K562 (cell line): ENCODE data around the gene DESI1. TPM values are rescaled to one million over a fixed set of nuclear protein-coding genes. Genes with fewer than 3 reads are reported as not detected.

Experiments
- ATAC-seq: fragments of 200-7000 bp; cut with Tn5 transposase; 3 replicates; pipeline ENCODE4 v1.9.1; 2020; ENCODE audit warnings: moderate library complexity
- BruUV-seq: library from RNA; stranded (reverse); fragments of 400-500 nt; replicated peaks from 2 replicates; lab custom pipeline; 2021; lab: Mats Ljungman, UMichigan
- CTCF ChIA-PET: fragments of 300-600 bp; formaldehyde crosslinking; extraction: SDS; loops from one replicate; lab custom pipeline; 2021; ENCODE audit warnings: low intra/inter-chr PET ratio; lab: Yijun Ruan, JAX
- POLR2A ChIA-PET: fragments of 300-600, 350-650 bp; sonication (Branson Sonifier 250); formaldehyde crosslinking; extraction: SDS; loops from one replicate; lab custom pipeline; 2021; ENCODE audit warnings: antibody characterized with exemption, inconsistent platforms; lab: Yijun Ruan, JAX
- DNase-seq, 4 experiments: peaks; one replicate each; pipeline versions ENCODE4 v3.0.0 to v3.0.0-alpha.2; 2011 to 2018; ENCODE audit warnings: low spot score in 3 of 4, mixed read lengths in 3 of 4; ENCODE audit errors: extremely low read depth in 1 of 4
- FAIRE-seq: peaks from 2 replicates; lab custom pipeline; 2011; peaks lifted over from hg19 to GRCh38; lab: Jason Lieb, UNC
- H2AFZ ChIP-seq: 2 replicates; pipeline ENCODE4 v1.6.0; 2011; ENCODE audit warnings: low read depth, low read length, control low read depth, inconsistent platforms
- H3K27ac ChIP-seq: fragments of 200-600 bp; 3 replicates; pipeline ENCODE4 v1.8.0; 2011; ENCODE audit warnings: low read depth, mild to moderate bottlenecking, control low read depth, inconsistent platforms, low read length, moderate library complexity, mixed read lengths; ENCODE audit errors: extremely low read depth
- H3K27me3 ChIP-seq, 2 experiments: fragments of 300-600 bp in 1 of 2; 2 replicates in 1 of 2; 3 replicates in 1 of 2; pipeline versions ENCODE4 v1.6.0 to v1.8.0; 2011; ENCODE audit warnings: inconsistent platforms in 2 of 2, low read length in 2 of 2, mild to moderate bottlenecking in 1 of 2, mixed read lengths in 1 of 2, moderate library complexity in 1 of 2; ENCODE audit not compliant: control insufficient read depth in 2 of 2, insufficient read depth in 2 of 2
- H3K36me3 ChIP-seq: fragments of 300-600 bp; 3 replicates; pipeline ENCODE4 v1.8.0; 2011; ENCODE audit warnings: mild to moderate bottlenecking, low read length, inconsistent platforms; ENCODE audit not compliant: control insufficient read depth, insufficient read depth
- H3K4me1 ChIP-seq, 2 experiments: fragments of 200-600 bp in 1 of 2; replicated peaks in 1 of 2; 2 replicates in 1 of 2; 3 replicates in 1 of 2; pipeline versions ENCODE4 v1.5.1 to v1.8.0; 2011; ENCODE audit warnings: inconsistent platforms in 2 of 2, low read length in 2 of 2, mild to moderate bottlenecking in 1 of 2, mixed read lengths in 1 of 2, moderate library complexity in 1 of 2; ENCODE audit not compliant: control insufficient read depth in 2 of 2, insufficient read depth in 2 of 2
- H3K4me2 ChIP-seq: 2 replicates; pipeline ENCODE4 v1.6.1; 2011; ENCODE audit warnings: low read length, control low read depth, inconsistent platforms, mixed read lengths; ENCODE audit not compliant: insufficient read depth
- H3K4me3 ChIP-seq: fragments of 200-600 bp; sonication (generic), shearing (Covaris generic); 2 replicates; pipeline ENCODE4 v1.5.1; 2016; ENCODE audit warnings: control low read depth, inconsistent platforms
- H3K79me2 ChIP-seq: fragments of 200-600 bp; 3 replicates; pipeline ENCODE4 v1.8.0; 2011; ENCODE audit warnings: low read length, inconsistent platforms; ENCODE audit not compliant: control insufficient read depth, insufficient read depth
- H3K9ac ChIP-seq, 2 experiments: 2 replicates each; pipeline versions ENCODE4 v1.6.0 to v1.6.1; 2011; ENCODE audit warnings: low read depth in 2 of 2, low read length in 2 of 2, control low read depth in 1 of 2, inconsistent platforms in 1 of 2, mild to moderate bottlenecking in 1 of 2, mixed read lengths in 1 of 2; ENCODE audit not compliant: insufficient read depth in 1 of 2
- H3K9me1 ChIP-seq: one replicate; pipeline ENCODE4 v1.6.0; 2011; ENCODE audit warnings: inconsistent platforms, mild to moderate bottlenecking, low read length, moderate library complexity; ENCODE audit not compliant: control insufficient read depth, insufficient read depth
- H3K9me3 ChIP-seq: replicated peaks from 2 replicates; pipeline ENCODE4 v1.5.1; 2011; ENCODE audit warnings: low read depth, low read length, inconsistent platforms; ENCODE audit not compliant: control insufficient read depth, insufficient read depth
- H4K20me1 ChIP-seq: replicated peaks from 2 replicates; pipeline ENCODE4 v1.6.1; 2011; ENCODE audit warnings: low read length, inconsistent platforms, mixed read lengths; ENCODE audit not compliant: control insufficient read depth, insufficient read depth
- BDP1 ChIP-seq: IDR thresholded peaks from 3 replicates; pipeline ENCODE4 v1.6.1; 2011; ENCODE audit not compliant: insufficient read length, insufficient read depth
- CHAMP1 ChIP-seq: fragments of 450-650 bp; IDR thresholded peaks from 2 replicates; pipeline ENCODE4 v1.6.1; 2016; ENCODE audit warnings: mild to moderate bottlenecking
- L3MBTL2 ChIP-seq: fragments of 450-650 bp; IDR thresholded peaks from 2 replicates; pipeline ENCODE4 v1.6.1; 2016; ENCODE audit warnings: mild to moderate bottlenecking, moderate library complexity
- MIER1 ChIP-seq: fragments of 450-650 bp; IDR thresholded peaks from 2 replicates; pipeline ENCODE4 v1.6.1; 2016; ENCODE audit warnings: antibody characterized with exemption, mild to moderate bottlenecking, low read depth
- POLR2AphosphoS5 ChIP-seq: IDR thresholded peaks from 2 replicates; pipeline ENCODE4 v1.6.1; 2011; ENCODE audit warnings: mild to moderate bottlenecking, low read depth, low read length, moderate library complexity; ENCODE audit not compliant: control insufficient read depth, insufficient read depth
- PREB ChIP-seq: sonication (generic); formaldehyde crosslinking; IDR thresholded peaks from 2 replicates; pipeline ENCODE4 v1.8.1; 2023; ENCODE audit warnings: mild to moderate bottlenecking, missing genetic modification reagents
- PTBP1 ChIP-seq: fragments of 200-400 bp; formaldehyde crosslinking; IDR thresholded peaks from 2 replicates; pipeline ENCODE4 v1.6.1; 2017; ENCODE audit warnings: low read depth, low read length
- TGIF2 ChIP-seq: sonication (generic); formaldehyde crosslinking; IDR thresholded peaks from 2 replicates; pipeline ENCODE4 v1.8.1; 2022; ENCODE audit warnings: mild to moderate bottlenecking, missing genetic modification reagents, moderate library complexity
- ZNF133 ChIP-seq: fragments of 250-450 bp; sonication (Bioruptor Pico); IDR thresholded peaks from 2 replicates; pipeline ENCODE4 v1.4.0; 2020; ENCODE audit warnings: mild to moderate bottlenecking
- ZNF175 ChIP-seq: fragments of 200-800 bp; sonication (Bioruptor generic); IDR thresholded peaks from 2 replicates; pipeline ENCODE4 v1.6.1; 2016; ENCODE audit warnings: low read depth, mild to moderate bottlenecking, missing genetic modification characterization, missing compliant biosample characterization
- WGBS: fragments of 100-300 bp; shearing (Covaris generic); methylation state at CpG from one replicate; pipeline ENCODE4 v1.1.6; 2016; ENCODE audit warnings: low coverage, mixed read lengths; ENCODE audit not compliant: insufficient coverage; ENCODE audit errors: missing lambda C conversion rate; 5-methylcytosine and 5-hydroxymethylcytosine counted together
- in situ Hi-C: fragments of 300-500 bp; cut with MboI; formaldehyde crosslinking; loops from 4 replicates; pipeline ENCODE4 v1.15.0; 2018; ENCODE audit warnings: inconsistent platforms, mixed read lengths
- intact Hi-C: fragments of 100-400 bp; cut with micrococcal nuclease; formaldehyde crosslinking; loops from 2 replicates; pipeline ENCODE4 v1.14.2; 2022
- polyA plus RNA-seq, 8 experiments: library from polyadenylated mRNA; depleted of rRNA in 4 of 8; stranded (reverse) in 5 of 8; unstranded in 3 of 8; fragments of >200 nt; fragmentation: Nextera tagmentation in 2 of 8; fragmentation: Illumina TruSeq in 1 of 8; extraction: Ambion mirVana in 2 of 8; extraction: Trizol in 1 of 8; gene quantifications; 2 replicates each; pipeline versions ENCODE4 v1.2.1 to v1.2.3, GENCODE V29; 2011 to 2014; ENCODE audit warnings: inconsistent platforms in 1 of 8, missing spikeins in 1 of 8
- total RNA-seq, 7 experiments: library from RNA; depleted of rRNA in 6 of 7; stranded (reverse); fragments of >200 nt in 6 of 7; fragmentation: Illumina TruSeq in 2 of 7; extraction: Trizol in 2 of 7; gene quantifications; 2 replicates each; pipeline versions ENCODE4 v1.2.1 to v1.2.3, GENCODE V29; 2011 to 2021; ENCODE audit warnings: low replicate concordance in 1 of 7

DESI1 gene
- total and polyA plus RNA-seq, 9 of the 15 experiments (the other 6 are each of a cell fraction or from before 2014, with no cell fraction given) = 7.2 to 45.9 (median 29.8) TPM

- intact Hi-C loops (no loop called here), in situ Hi-C loops (no loop called here)
- H3K27ac ChIP-seq = no peak overlapping the region
- H4K20me1 ChIP-seq = no peaks in the 10 kb centered on the region; the same call in 1 of the 2 replicates
- H3K4me1 ChIP-seq = peaks cover under 1 to 8% of the 10 kb centered on the region in 2 experiments; a peak in 4 of 5 replicates
- DNase-seq (no peak), ATAC-seq (no peak), FAIRE-seq (no peak)
- H3K9me1 ChIP-seq = no peaks in the 10 kb centered on the region
- no TSS peak for BruUV-seq
- ChIA-PET CTCF (no interaction called here), POLR2A (interaction anchor here (1.0 kb wide), 1 partner anchor 34 kb away, joined by 3 read pairs; no protein-coding TSS in a partner anchor)
- H3K9me3 ChIP-seq = no peaks in the 10 kb centered on the region
- no peak for TF ChIP-seq BDP1
- TF ChIP-seq PREB (CRISPR knock-in tag) = no peak
- no peak overlapping the region for H3K4me3 ChIP-seq
- no peak overlapping the region for H3K9ac ChIP-seq
- H3K4me2 ChIP-seq = no peak overlapping the region
- H2AFZ ChIP-seq = no peak overlapping the region
- peaks cover 15% of the 10 kb centered on the region; the same call in 2 of the 3 replicates for H3K36me3 ChIP-seq
- H3K79me2 ChIP-seq = no peaks in the 10 kb centered on the region; the same call in 2 of the 3 replicates
- WGBS = 82% methylated on average over 8 of the region's 8 CpGs
- H3K27me3 ChIP-seq = no peaks in the 10 kb centered on the region
Measured at GRCh38 chr22:41582694-41583093, 38.1 kb downstream of the DESI1 start.

GRCh38 chr22:41579997-41580355, 40.9 kb downstream of the DESI1 start:
- in situ Hi-C loops (no loop called here), intact Hi-C loops (no loop called here)
- 91% methylated on average over 5 of the region's 6 CpGs for WGBS
- Histone ChIP-seq H4K20me1 (no peaks in the 10 kb centered on the region; the same call in 1 of the 2 replicates), H3K4me2 (no peak overlapping the region), H3K79me2 (no peaks in the 10 kb centered on the region), H3K9me1 (no peaks in the 10 kb centered on the region), H3K4me3 (no peak overlapping the region), H3K27me3 (no peaks in the 10 kb centered on the region), H3K36me3 (peaks cover 21% of the 10 kb centered on the region; the same call in 2 of the 3 replicates), H3K27ac (no peak overlapping the region), H3K9me3 (no peaks in the 10 kb centered on the region), H3K9ac (peak overlapping the region in 1 of 2 experiments; percentile 35; a peak in 2 of 4 replicates), H3K4me1 (peaks cover 0 to 25% of the 10 kb centered on the region in 2 experiments; a peak in 2 of 5 replicates), H2AFZ (no peak overlapping the region)
- ATAC-seq = no peak
- CTCF ChIA-PET = no interaction called here
- DNase-seq = no peak
- no TSS peak for BruUV-seq
- no peak for FAIRE-seq
- POLR2A ChIA-PET = no interaction called here
- TF ChIP-seq MIER1 (no peak), PTBP1 (no peak), L3MBTL2 (no peak), CHAMP1 (no peak), TGIF2 (CRISPR knock-in tag) (no peak), POLR2AphosphoS5 (no peak), ZNF175 (CRISPR knock-in tag) (no peak), ZNF133 (CRISPR knock-in tag) (no peak)
